Retinal pigment epithelial cell (primary cell): ENCODE measurements around the gene CH25H.

Experiments
- DNase-seq: peaks from one replicate; pipeline ENCODE4 v3.0.0-alpha.2; 2010; ENCODE audit warnings: low read depth
- H3K4me3 ChIP-seq: 2 replicates; pipeline ENCODE4 v1.5.1; 2011; ENCODE audit warnings: mild to moderate bottlenecking, low read length, control low read depth, moderate library complexity
- CTCF ChIP-seq: conservative IDR thresholded peaks from 2 replicates; pipeline ENCODE4 v1.5.1; 2011; ENCODE audit warnings: low read depth, low read length, control low read depth, inconsistent platforms

CH25H gene

DNA sequence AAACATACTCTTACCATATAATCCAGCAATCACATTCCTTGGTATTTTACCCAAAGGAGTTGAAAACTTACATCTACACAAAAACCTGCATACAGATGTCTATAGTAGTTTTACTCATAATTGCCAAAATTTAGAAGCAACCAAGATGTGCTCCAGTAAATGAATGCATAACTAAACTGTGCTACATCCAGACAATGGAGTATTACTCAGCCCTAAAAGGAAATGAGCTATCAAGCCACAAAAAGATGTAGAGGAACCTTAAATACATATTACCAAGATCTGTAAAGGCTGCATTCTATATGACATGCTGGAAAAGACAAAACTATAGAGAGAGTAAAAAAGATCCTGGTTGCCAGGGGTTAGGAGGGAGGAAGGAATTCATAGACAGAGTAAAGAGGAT, 21.8 kb upstream of the CH25H start:
- H3K4me3 ChIP-seq = no peak overlapping the region
- TF ChIP-seq CTCF = no peak
- DNase-seq = no peak

- TF ChIP-seq CTCF = no peak
- DNase-seq = no peak
- no peak overlapping the region for H3K4me3 ChIP-seq
Measured at GRCh38 chr10:89228146-89228545, 21.0 kb upstream of the CH25H start.

DNA sequence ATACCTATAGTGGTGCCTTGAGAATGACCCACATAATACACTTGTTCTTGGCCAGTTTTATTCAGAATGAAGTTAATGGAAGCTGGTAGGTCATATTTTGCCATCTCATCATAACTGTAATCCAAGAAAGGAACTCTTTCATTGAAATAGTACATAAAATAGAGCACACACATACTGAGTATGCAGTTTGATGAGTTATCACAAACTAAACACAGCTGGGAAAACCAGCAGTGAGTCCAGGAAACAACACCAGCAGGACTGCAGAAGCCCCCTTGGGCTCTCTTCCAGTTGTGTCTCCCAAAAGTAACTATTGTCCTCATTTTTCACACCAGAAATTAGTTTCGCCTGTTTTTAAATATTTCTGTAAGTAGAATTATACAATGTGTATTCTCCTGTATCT, 19.8 kb upstream of the CH25H start:
- no peak for DNase-seq
- no peak for TF ChIP-seq CTCF
- H3K4me3 ChIP-seq = no peak overlapping the region

DNA sequence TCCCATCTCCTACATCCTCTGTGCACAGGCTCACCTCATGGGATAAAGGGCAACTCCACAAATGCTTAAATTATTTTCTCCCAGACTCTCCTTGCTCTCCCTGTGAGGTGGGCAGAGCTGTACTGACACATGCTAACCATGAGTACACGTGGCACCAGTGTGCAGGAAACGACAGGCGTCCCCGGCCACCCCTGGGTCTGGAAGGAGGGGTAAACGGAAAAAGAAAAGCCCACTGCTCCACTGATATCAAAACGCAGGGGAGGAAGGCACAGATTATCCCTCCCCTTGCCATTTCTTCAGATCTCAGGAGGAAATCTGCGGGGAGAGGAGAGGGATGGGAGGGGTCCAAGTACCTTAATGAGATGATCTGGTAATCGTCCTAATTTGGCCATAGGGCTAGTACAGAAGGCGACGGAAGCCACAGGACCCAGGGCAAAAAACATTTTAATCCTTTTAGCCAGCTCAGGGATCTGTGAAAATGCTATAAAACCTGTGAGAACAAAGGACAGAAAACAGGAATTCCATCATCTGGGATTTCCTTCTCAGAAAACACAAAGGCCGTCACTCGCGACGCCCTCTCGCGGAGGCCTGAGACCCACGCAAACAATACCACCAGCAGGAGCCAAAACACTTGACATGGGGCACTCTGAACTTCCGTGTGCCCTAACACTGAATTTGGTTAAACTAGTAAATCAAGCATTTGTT, 17.8 kb upstream of the CH25H start:
- DNase-seq = peak; percentile 17
- peak overlapping the region; percentile 34 for H3K4me3 ChIP-seq
- TF ChIP-seq CTCF = peak; percentile 61

DNA sequence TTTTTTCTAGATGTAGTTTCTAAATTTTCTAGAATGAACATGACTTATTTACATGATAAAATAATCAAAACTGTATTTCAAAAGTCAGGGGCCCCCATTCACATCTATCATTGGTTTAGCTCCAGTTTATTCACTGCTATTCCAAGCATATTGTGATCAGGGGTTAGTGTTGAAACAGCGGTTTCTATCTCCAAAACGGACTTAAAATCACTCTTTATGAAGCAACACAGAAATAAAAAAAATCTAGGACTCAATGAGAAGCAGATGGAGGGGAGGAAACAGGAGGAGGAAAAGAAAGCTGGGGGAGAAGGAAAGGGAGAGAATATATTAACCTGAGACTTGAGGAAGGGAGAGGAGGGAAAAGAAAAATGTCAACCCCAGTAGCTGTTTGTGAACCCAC, 14.8 kb upstream of the CH25H start:
- no peak overlapping the region for H3K4me3 ChIP-seq
- no peak for DNase-seq
- no peak for TF ChIP-seq CTCF

GRCh38 chr10:89219513-89220218, 12.5 kb upstream of the CH25H start:
- DNase-seq = no peak
- no peak for TF ChIP-seq CTCF
- no peak overlapping the region for H3K4me3 ChIP-seq
